Sigmoid colon (tissue), 7 donors: ENCODE data around the gene NTNG1. TPM values are rescaled to one million over a fixed set of nuclear protein-coding genes. Genes with fewer than 3 reads are reported as not detected.

ENCODE experiments used
- DNase-seq: peaks from one replicate; pipeline ENCODE4 v3.0.0-alpha.2; 2019
- H3K27ac ChIP-seq, 4 donors: fragments of 200-600 bp; sonication (generic); one replicate each; pipeline ENCODE4 v1.5.1; 2016 to 2019; ENCODE audit warnings: mild to moderate bottlenecking in 1 of 4
- H3K27me3 ChIP-seq, 3 donors: fragments of 200-600 bp; sonication (generic); one replicate each; pipeline ENCODE4 v1.5.1; 2019; ENCODE audit warnings: mild to moderate bottlenecking in 1 of 3
- H3K36me3 ChIP-seq, 4 donors: fragments of 200-600 bp; sonication (generic); one replicate each; pipeline ENCODE4 v1.5.1; 2016 to 2019
- H3K4me1 ChIP-seq, 4 donors: fragments of 200-600 bp; sonication (generic); one replicate each; pipeline ENCODE4 v1.5.1; 2017 to 2019
- H3K4me3 ChIP-seq, 4 donors: fragments of 200-600 bp; sonication (generic); one replicate each; pipeline ENCODE4 v1.5.1; 2017 to 2019; ENCODE audit warnings: mild to moderate bottlenecking in 2 of 4, moderate library complexity in 1 of 4
- H3K9me3 ChIP-seq, 4 donors: fragments of 200-600 bp in 3 of 4; sonication (generic) in 3 of 4; one replicate each; pipeline versions ENCODE4 v1.5.1 to v1.6.1; 2013 to 2019
- EP300 ChIP-seq, 4 donors: sonication (generic); formaldehyde crosslinking; IDR thresholded peaks; one replicate each; pipeline ENCODE4 v1.6.1; 2017; ENCODE audit warnings: antibody characterized with exemption in 4 of 4
- POLR2A ChIP-seq, 2 donors: fragments of 450-650 bp; IDR thresholded peaks; one replicate each; pipeline ENCODE4 v1.6.1; 2016; ENCODE audit warnings: antibody characterized with exemption in 2 of 2, mild to moderate bottlenecking in 2 of 2, moderate library complexity in 2 of 2
- POLR2AphosphoS5 ChIP-seq, 4 donors: sonication (generic); formaldehyde crosslinking; IDR thresholded peaks; one replicate each; pipeline ENCODE4 v1.6.1; 2017; ENCODE audit warnings: antibody characterized with exemption in 4 of 4
- WGBS, 2 donors: extraction: QIAGEN DNeasy Blood & Tissue Kit; methylation state at CpG; one replicate each; pipeline ENCODE4 v1.1.7; 2013; 5-methylcytosine and 5-hydroxymethylcytosine counted together
- intact Hi-C: fragments of 100-400 bp; cut with DNase I; formaldehyde crosslinking; loops from one replicate; pipeline ENCODE4 v1.15.1; 2023
- polyA plus RNA-seq, 3 donors: library from polyadenylated mRNA; stranded (reverse); fragments of 200-250 nt; gene quantifications; one replicate each; pipeline ENCODE4 v1.2.3, GENCODE V29; 2013
- total RNA-seq, 4 donors: library from RNA; depleted of rRNA; stranded (reverse); fragments of >200 nt; gene quantifications; one replicate each; pipeline ENCODE4 v1.1.0, GENCODE V29; 2016
- TF ChIP-seq, protein P1 (sequence below), 4 experiments: fragments of 450-650 bp in 3 of 4; fragments of 200-600 bp in 1 of 4; IDR thresholded peaks; one replicate each; pipeline ENCODE4 v1.5.1; 2016 to 2019; ENCODE audit warnings: antibody characterized with exemption in 4 of 4, mild to moderate bottlenecking in 3 of 4, moderate library complexity in 2 of 4
- donor health status: healthy with polysubstance abuse.
- donor health status: Bipolar disorder and iron deficiency.
- donor health status: healthy.

Gene NTNG1
- total and polyA plus RNA-seq, 7 donors, result under 0.01 to 32.5 (median 9.5) TPM; not detected in 1

DNA sequence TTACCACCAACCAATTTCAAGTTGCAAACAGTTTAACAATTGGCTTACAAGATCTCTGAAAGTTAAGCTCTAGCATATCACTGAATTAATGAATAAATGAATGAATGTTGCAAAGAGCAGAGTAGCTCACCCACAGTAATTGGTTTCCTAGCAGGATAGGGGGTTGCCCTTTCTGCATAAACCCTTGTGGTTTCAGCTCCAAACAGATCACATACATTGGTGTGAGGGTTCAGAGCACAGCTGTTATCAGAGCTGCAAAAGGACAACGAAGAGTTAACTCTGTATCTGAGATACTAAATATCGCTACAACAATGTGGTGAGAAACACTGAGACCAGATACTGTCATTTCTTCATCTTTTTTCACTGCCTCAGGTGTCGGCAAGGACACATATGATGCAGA, 46.6 kb downstream of the NTNG1 start:
- no peaks in the 10 kb centered on the region for H3K27me3 ChIP-seq
- WGBS, 2 donors, result 50 to 58% methylated on average over 3 of the region's 3 CpGs
- peaks cover 0 to 6% (median 2%) of the 10 kb centered on the region in 4 donors for H3K4me1 ChIP-seq
- no peak for TF ChIP-seq EP300 (IDR thresholded peaks at IDR 0.05)
- no peak for TF ChIP-seq POLR2A (IDR thresholded peaks at IDR 0.05)
- TF ChIP-seq, protein P1, sequence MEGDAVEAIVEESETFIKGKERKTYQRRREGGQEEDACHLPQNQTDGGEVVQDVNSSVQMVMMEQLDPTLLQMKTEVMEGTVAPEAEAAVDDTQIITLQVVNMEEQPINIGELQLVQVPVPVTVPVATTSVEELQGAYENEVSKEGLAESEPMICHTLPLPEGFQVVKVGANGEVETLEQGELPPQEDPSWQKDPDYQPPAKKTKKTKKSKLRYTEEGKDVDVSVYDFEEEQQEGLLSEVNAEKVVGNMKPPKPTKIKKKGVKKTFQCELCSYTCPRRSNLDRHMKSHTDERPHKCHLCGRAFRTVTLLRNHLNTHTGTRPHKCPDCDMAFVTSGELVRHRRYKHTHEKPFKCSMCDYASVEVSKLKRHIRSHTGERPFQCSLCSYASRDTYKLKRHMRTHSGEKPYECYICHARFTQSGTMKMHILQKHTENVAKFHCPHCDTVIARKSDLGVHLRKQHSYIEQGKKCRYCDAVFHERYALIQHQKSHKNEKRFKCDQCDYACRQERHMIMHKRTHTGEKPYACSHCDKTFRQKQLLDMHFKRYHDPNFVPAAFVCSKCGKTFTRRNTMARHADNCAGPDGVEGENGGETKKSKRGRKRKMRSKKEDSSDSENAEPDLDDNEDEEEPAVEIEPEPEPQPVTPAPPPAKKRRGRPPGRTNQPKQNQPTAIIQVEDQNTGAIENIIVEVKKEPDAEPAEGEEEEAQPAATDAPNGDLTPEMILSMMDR (IDR thresholded peaks at IDR 0.05), result no peak
- TF ChIP-seq POLR2AphosphoS5 (IDR thresholded peaks at IDR 0.05), result no peak
- no peaks in the 10 kb centered on the region for H3K36me3 ChIP-seq
- intact Hi-C loops, result no loop called here
- no peak overlapping the region for H3K27ac ChIP-seq
- no peak for DNase-seq
- H3K9me3 ChIP-seq, result no peaks in the 10 kb centered on the region
- H3K4me3 ChIP-seq, result no peak overlapping the region

DNA sequence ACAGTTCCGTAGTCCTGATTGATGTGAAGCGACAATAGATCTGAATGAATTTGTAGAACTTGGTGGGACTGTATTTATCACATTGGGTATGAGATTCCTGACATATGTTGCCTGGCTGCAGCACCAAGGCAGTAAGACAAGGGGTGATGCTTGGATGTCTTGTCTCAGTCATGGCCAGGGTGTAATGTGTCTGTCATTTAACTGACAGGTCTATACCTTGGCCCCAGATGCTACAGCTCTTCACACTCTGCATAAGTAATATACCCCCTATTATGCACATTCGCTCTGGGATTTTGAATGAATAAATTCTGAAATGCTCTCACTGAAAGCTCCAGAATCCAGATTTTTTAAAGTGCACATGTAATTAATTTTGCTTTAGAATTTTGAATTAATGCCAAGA, 47.3 kb downstream of the NTNG1 start:
- Histone ChIP-seq H3K4me1 (peaks cover 0 to 1% (median under 1%) of the 10 kb centered on the region in 4 donors), H3K36me3 (no peaks in the 10 kb centered on the region), H3K27ac (no peak overlapping the region), H3K4me3 (no peak overlapping the region), H3K9me3 (no peaks in the 10 kb centered on the region), H3K27me3 (no peaks in the 10 kb centered on the region)
- DNase-seq, result no peak
- intact Hi-C loops, result no loop called here
- WGBS, 2 donors, result 93 to 95% methylated on average over 3 of the region's 3 CpGs
- TF ChIP-seq, protein P1 (IDR thresholded peaks at IDR 0.05), result no peak
- TF ChIP-seq POLR2AphosphoS5 (IDR thresholded peaks at IDR 0.05) (no peak), POLR2A (IDR thresholded peaks at IDR 0.05) (no peak), EP300 (IDR thresholded peaks at IDR 0.05) (no peak)

DNA sequence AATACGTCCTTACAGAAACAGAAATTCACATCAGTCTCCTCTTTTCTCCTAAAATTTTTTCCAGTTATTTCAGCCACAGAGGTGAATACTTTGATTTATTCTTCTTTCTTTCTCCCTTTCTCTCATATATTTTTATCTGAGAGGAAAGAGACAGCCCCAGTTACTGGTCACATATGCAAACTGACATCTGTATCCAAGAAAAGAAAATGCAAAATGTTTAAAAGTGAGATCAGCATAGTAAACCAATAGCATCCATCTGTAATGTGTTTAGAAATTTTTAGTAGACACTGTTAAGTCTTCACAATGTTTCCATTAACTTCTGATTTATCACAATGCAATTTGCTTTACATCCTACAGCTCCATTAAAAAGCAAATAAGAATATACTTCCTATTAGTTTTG, 53.5 kb downstream of the NTNG1 start:
- Histone ChIP-seq H3K4me3 (no peak overlapping the region), H3K4me1 (peaks cover 0 to 10% (median 4%) of the 10 kb centered on the region in 4 donors), H3K36me3 (no peaks in the 10 kb centered on the region), H3K27ac (no peak overlapping the region), H3K27me3 (no peaks in the 10 kb centered on the region), H3K9me3 (no peaks in the 10 kb centered on the region)
- TF ChIP-seq EP300 (IDR thresholded peaks at IDR 0.05) (no peak), POLR2A (IDR thresholded peaks at IDR 0.05) (no peak), POLR2AphosphoS5 (IDR thresholded peaks at IDR 0.05) (no peak)
- TF ChIP-seq, protein P1 (IDR thresholded peaks at IDR 0.05), result no peak
- intact Hi-C loops, result no loop called here
- no peak for DNase-seq
- WGBS, 2 donors, result 71 to 86% methylated on average over 1 of the region's 1 CpG

DNA sequence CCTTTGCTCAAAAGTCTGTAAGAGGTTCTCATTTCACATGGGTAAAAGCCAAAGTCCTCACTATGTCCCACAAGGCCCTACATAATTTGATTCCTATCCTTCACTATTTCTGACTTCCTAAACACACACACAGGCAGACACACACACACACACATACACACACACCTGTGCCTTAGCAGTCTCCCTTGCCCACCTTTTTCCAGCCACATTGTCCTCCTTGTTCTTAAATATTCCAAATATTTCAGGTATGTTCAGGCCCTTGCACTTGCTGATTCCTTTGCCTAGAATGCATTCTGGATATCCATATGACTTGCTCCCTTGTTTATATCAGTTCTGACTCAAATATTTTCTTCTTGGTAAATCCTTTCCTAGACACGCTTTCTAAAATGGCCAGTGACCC, 54.6 kb downstream of the NTNG1 start:
- intact Hi-C loops, result no loop called here
- DNase-seq, result no peak
- peaks cover 0 to 10% (median 4%) of the 10 kb centered on the region in 4 donors for H3K4me1 ChIP-seq
- no peaks in the 10 kb centered on the region for H3K9me3 ChIP-seq
- no peaks in the 10 kb centered on the region for H3K27me3 ChIP-seq
- H3K27ac ChIP-seq, result no peak overlapping the region
- no peaks in the 10 kb centered on the region for H3K36me3 ChIP-seq
- TF ChIP-seq EP300 (IDR thresholded peaks at IDR 0.05) (no peak), POLR2AphosphoS5 (IDR thresholded peaks at IDR 0.05) (no peak), POLR2A (IDR thresholded peaks at IDR 0.05) (no peak)
- TF ChIP-seq, protein P1 (IDR thresholded peaks at IDR 0.05), result no peak
- H3K4me3 ChIP-seq, result no peak overlapping the region
- WGBS, 2 donors, result 79 to 82% methylated on average over 1 of the region's 1 CpG

DNA sequence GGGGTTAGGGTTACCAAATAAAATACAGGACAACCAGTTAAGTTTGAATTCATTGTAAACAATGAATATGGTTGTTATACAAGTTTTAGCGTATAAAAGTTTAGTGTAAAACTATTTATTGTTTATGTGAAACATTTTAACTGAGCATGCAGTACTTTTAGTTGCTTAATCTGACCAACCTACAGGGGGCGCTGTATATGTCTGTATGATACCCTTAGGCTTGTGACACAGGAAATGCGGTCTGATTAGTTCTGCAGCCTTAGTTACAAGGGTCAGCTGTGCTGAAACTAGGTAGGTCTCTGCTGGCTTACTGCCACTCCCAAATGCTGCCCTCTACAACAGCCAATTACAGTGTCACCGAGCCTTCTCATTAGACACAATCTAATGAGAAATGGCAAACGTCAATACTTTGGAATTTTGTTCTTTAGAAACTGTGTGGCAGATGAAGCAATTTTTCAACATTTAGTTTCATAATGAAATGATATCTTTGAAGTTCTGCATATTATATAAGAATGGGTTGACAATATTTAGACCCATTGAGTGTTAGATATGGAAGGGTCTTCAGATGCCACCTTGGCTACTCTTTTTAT, 56.2 kb downstream of the NTNG1 start:
- Histone ChIP-seq H3K27me3 (no peaks in the 10 kb centered on the region), H3K4me1 (peaks cover 0 to 10% (median 4%) of the 10 kb centered on the region in 4 donors), H3K27ac (no peak overlapping the region), H3K9me3 (peaks cover 0 to 4% (median under 1%) of the 10 kb centered on the region in 4 donors), H3K36me3 (no peaks in the 10 kb centered on the region), H3K4me3 (no peak overlapping the region)
- intact Hi-C loops, result no loop called here
- TF ChIP-seq POLR2AphosphoS5 (IDR thresholded peaks at IDR 0.05), result no peak
- TF ChIP-seq, protein P1 (IDR thresholded peaks at IDR 0.05), result no peak
- no peak for TF ChIP-seq EP300 (IDR thresholded peaks at IDR 0.05)
- no peak for TF ChIP-seq POLR2A (IDR thresholded peaks at IDR 0.05)
- 45 to 60% methylated on average over 5 of the region's 5 CpGs for whole genome bisulfite sequencing, 2 donors
- DNase-seq, result no peak
